HG02884 (cell line): ENCODE data around the gene GBA3.
A peak's percentile ranks its signal among the peaks of the same experiment; 100 is the strongest.

Experiments
- ATAC-seq: cut with Tn5 transposase; IDR thresholded peaks from one replicate; pipeline ENCODE4 v1.9.1; 2021; ENCODE audit warnings: mild to moderate bottlenecking, moderate library complexity; ENCODE audit not compliant: unreplicated experiment

The GBA3 gene

GRCh38 chr4:22778547-22779163 lies 85.9 kb downstream of the GBA3 start:
- no peak for ATAC-seq

DNA sequence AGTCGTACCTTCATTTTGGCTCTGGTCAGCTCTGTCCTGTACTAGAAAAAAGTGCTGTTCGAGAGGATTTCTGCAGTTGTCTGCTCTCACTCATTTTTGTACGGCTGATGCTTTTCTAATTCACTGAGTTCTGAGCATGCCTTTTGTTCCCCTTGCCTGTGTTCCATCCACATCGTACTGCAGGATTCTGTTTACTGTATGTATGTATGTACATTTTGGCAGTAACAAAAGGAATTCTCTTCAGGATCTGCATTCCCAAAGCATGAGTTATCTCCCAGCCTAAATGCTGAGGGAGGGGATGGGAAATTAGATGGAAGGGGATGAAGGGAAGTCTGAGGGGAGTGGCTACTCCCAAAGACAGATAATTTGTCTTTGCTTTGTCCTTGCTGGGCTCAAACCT lies 87.6 kb downstream of the GBA3 start:
- ATAC-seq, result no peak

GRCh38 chr4:22780797-22781196 lies 88.1 kb downstream of the GBA3 start:
- ATAC-seq, result no peak

DNA sequence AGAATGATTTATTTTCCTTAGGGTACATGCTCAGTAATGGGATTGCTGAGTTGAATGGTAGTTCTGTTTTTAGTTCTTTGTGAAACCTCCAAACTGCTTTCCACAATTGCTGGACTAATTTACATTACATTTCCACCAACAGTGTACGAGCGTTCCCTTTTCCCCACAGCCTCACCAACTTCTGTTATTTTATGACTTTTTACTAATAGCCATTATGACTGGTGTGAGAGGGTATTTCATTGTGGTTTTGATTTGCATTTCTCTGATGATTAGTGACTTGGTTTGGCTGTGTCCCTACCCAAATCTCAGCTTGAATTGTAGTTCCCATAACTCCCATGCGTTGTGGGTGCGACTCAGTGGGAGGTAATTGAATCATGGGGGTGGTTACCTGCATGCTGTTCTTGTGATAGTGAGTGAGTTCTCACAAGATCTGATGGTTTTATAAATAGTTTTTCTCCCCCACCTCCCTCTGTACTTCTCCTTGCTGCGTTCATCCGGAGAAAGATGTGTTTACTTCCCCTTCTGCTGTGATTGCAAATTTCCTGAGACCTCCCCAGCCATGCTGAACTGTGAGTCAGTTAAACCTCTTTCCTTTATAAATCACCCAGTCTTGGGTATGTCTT lies 95.1 kb downstream of the GBA3 start:
- no peak for ATAC-seq

- ATAC-seq, result no peak
Measured at GRCh38 chr4:22790631-22791030, 97.9 kb downstream of the GBA3 start.

DNA sequence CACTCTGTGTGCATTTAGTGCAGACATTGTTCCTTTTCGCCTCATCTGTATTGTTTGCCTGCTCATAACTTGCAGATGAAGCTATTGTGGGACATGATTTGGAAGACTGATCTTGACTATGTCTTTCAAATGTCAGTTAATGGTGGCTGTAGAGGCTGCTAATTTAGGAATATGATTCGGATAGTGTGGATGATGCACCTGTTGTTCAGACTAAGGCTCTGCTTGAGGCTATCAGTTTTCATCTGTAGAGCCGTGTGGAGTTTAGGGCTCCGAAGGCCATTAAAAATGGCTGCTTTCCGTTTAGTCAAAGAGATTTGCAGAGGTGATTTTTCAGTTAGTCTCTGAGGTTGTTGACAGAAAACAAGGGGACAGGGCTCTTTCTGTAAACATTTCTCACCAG lies 102.0 kb downstream of the GBA3 start:
- no peak for ATAC-seq

DNA sequence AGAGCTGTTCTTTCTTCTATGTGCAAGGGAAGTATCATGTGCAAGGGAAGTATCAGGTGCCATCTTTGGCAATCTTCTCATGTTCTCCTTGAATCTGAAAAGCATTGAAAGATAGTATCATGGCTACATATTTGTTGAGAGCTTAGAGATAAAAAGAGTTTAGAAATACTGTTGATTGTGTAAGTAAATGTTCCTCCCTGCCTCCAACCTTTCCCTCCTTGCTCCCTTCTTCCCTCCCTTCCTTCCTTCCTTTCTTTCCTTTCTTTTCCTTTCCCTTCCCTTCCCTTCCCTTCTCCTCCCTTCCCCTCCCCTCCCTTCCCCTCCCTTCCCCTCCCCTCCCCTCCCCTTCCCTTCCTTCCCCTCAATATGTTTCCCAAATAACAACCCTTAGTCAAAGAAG lies 108.7 kb downstream of the GBA3 start:
- no peak for ATAC-seq

GRCh38 chr4:22802876-22803275 lies 110.1 kb downstream of the GBA3 start:
- no peak for ATAC-seq

DNA sequence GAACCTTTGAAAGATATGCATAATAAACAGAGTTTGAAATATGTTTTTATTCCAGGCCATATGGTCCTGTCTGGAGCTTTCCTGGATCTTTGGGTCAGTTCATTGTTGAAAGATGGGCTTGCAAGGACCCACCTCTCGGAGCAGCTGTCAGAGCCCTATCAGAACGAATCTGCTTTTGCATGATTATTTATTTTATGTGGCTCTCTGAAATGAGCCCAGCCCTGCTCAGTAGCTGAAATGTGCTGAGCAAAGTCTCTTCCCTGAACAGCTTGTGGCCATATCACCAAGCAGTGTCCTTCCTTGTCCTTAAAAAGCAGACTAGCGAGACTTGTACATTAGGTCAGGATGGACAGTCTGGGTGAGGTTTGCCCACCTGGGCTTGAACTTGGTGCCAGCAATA lies 110.8 kb downstream of the GBA3 start:
- ATAC-seq, result no peak

GRCh38 chr4:22814906-22815305 lies 122.2 kb downstream of the GBA3 start:
- no peak for ATAC-seq

- no peak for ATAC-seq
Measured at GRCh38 chr4:22824091-22824490, 131.4 kb downstream of the GBA3 start.

DNA sequence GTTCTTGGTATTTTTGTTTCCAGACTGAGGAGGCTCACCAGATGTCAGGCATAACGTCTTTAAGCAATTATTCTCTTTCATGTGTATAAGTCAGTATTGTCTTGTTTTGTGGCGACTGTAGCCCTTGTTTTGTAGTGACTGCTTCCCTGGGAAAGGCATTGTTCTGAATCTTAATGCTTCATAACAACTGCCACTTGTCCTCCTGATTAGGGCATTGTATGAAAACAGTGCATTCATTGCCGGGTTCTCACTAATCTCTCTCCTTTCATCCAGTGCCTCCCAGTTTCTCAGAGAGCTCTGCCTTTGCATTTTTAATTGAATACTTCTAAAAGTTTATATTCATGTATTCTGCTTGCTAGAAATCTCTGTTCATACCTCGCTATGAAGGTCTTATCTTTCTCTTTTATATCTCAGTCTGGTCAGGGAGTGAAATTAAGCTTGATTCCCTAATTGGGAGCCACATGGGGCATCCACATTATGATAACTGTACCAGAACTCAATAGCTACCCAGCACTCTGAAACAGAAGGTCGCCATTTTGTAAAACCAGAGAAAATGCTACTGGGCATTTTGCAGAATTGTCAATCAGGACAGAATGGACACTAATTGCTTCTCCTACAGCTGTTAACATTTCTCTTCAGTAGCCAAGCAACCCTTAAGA lies 149.8 kb downstream of the GBA3 start:
- no peak for ATAC-seq

- no peak for ATAC-seq
Measured at GRCh38 chr4:22848332-22848731, 155.6 kb downstream of the GBA3 start.

GRCh38 chr4:22850055-22850454 lies 157.3 kb downstream of the GBA3 start:
- no peak for ATAC-seq

GRCh38 chr4:22850630-22851029 lies 157.9 kb downstream of the GBA3 start:
- ATAC-seq, result peak; percentile 55

GRCh38 chr4:22857411-22857810 lies 164.7 kb downstream of the GBA3 start:
- ATAC-seq, result no peak

DNA sequence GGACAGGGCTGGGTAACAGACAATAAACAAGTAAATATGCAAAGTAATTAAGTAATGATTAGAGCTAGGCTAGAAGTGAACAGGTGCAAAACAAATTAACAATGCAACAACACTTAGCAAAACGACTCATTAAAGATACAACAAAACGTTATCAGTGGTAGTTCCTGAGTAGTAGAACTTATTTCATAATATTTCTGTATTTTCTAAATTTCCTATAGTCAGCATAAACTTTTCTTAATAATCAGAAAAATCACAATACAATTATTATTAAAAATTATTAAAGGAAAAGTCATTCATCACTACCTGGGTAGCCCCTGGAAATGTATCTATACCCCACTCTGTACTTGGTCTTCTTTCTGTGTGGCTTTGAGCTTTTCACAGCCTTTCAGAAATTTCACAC lies 166.6 kb downstream of the GBA3 start:
- ATAC-seq, result no peak
